NT2/D1 (cell line): ENCODE data around the gene MRAS.

Experiments
- DNase-seq: peaks from one replicate; pipeline ENCODE4 v3.0.0-alpha.2; 2011; ENCODE audit warnings: low read depth, low spot score
- H3K27me3 ChIP-seq: 2 replicates; pipeline ENCODE4 v1.6.0; 2011; ENCODE audit warnings: mild to moderate bottlenecking; ENCODE audit not compliant: insufficient read length, insufficient read depth
- H3K36me3 ChIP-seq: 2 replicates; pipeline ENCODE4 v1.6.1; 2011; ENCODE audit warnings: mild to moderate bottlenecking, low read length, mixed read lengths; ENCODE audit not compliant: insufficient read depth, insufficient read length
- H3K4me1 ChIP-seq: 2 replicates; pipeline ENCODE4 v1.5.1; 2011; ENCODE audit not compliant: insufficient read depth, insufficient read length
- H3K4me3 ChIP-seq: 2 replicates; pipeline ENCODE4 v1.5.1; 2011; ENCODE audit warnings: low read depth; ENCODE audit not compliant: insufficient read length
- H3K9ac ChIP-seq: 2 replicates; pipeline ENCODE4 v1.6.0; 2011; ENCODE audit warnings: low read depth; ENCODE audit not compliant: insufficient read length
- H3K9me3 ChIP-seq: 2 replicates; pipeline ENCODE4 v1.5.1; 2011; ENCODE audit warnings: mild to moderate bottlenecking, low read length; ENCODE audit not compliant: insufficient read depth
- SUZ12 ChIP-seq: IDR thresholded peaks from 2 replicates; pipeline ENCODE4 v1.6.1; 2011; ENCODE audit not compliant: insufficient read length, insufficient read depth; ENCODE audit errors: extremely low read depth
- YY1 ChIP-seq: IDR thresholded peaks from 2 replicates; pipeline ENCODE4 v1.6.1; 2011; ENCODE audit not compliant: insufficient read length, insufficient read depth
- ZNF274 ChIP-seq: IDR thresholded peaks from 2 replicates; pipeline ENCODE4 v1.6.1; 2011; ENCODE audit warnings: mild to moderate bottlenecking, low read depth, low read length

Gene MRAS

DNA sequence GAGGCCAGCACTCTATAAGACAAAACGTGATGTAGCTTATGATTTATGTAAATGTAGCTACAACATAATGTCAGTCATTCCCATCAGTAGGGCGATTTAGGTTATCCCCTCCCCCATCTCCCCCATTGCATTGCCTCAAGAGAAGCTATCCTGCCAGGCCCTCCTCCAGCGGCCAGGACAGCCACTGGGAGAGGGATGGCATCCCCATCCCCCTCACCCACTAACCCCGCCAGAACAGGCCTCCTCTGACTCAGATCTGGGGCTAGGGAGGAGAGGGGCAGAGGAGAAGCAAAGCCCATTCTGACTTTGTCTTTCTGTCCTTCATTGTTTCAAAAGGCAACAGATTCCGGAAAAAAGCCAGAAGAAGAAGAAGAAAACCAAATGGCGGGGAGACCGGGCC, 53.5 kb downstream of the MRAS start:
- no peak overlapping the region for H3K4me3 ChIP-seq
- TF ChIP-seq YY1 (no peak), SUZ12 (no peak), ZNF274 (no peak)
- H3K27me3 ChIP-seq: no peaks in the 10 kb centered on the region
- no peaks in the 10 kb centered on the region for H3K9me3 ChIP-seq
- peaks cover 69% of the 10 kb centered on the region for H3K36me3 ChIP-seq
- H3K4me1 ChIP-seq: peaks cover 8% of the 10 kb centered on the region
- no peak overlapping the region for H3K9ac ChIP-seq
- DNase-seq: no peak

DNA sequence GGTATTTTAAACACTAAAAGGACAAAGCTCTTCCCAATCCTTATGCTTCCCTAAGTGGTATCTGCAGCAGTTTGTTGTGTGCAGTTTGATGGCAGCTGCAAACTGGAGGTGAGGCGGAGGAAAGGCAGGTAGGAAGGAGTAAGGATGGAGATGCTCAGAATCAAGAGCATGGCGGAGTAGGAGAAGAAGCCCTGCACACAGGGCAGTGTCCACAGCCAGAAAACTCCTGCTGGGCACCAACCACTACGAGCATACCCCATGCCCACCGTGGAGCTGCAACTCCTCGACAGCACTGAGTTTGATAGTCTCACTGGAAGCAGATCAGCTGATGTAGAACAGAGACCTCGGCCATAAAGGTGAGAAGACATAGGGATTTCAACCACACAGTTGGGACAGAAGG, 55.7 kb downstream of the MRAS start:
- Histone ChIP-seq H3K4me3 (no peak overlapping the region), H3K9ac (no peak overlapping the region), H3K27me3 (no peaks in the 10 kb centered on the region), H3K36me3 (peaks cover 51% of the 10 kb centered on the region), H3K9me3 (no peaks in the 10 kb centered on the region), H3K4me1 (peaks cover 4% of the 10 kb centered on the region)
- TF ChIP-seq YY1: no peak
- no peak for DNase-seq

DNA sequence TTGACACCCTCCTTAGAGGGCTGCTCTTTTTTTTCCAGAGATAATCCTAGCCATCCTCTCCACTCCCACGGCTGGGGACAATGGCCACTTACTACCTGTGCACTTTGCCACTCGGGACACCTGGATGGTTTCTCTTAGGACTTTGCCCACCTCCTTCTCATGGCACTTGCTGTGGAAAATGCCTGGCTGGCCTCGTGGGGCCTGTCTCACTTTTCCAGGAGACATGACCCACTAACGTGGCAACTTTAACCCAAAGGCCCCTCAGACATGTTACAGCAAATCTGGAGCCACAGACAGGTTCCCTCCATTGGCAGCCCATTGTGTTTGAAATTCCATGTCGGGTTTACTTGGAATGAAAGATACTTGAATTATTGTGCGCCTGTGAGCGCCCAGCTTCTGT, 56.6 kb downstream of the MRAS start:
- Histone ChIP-seq H3K27me3 (no peaks in the 10 kb centered on the region), H3K4me3 (no peak overlapping the region), H3K9me3 (no peaks in the 10 kb centered on the region), H3K9ac (no peak overlapping the region), H3K36me3 (peaks cover 43% of the 10 kb centered on the region), H3K4me1 (peaks cover 4% of the 10 kb centered on the region)
- no peak for TF ChIP-seq SUZ12
- TF ChIP-seq ZNF274: no peak
- no peak for TF ChIP-seq YY1
- DNase-seq: no peak

DNA sequence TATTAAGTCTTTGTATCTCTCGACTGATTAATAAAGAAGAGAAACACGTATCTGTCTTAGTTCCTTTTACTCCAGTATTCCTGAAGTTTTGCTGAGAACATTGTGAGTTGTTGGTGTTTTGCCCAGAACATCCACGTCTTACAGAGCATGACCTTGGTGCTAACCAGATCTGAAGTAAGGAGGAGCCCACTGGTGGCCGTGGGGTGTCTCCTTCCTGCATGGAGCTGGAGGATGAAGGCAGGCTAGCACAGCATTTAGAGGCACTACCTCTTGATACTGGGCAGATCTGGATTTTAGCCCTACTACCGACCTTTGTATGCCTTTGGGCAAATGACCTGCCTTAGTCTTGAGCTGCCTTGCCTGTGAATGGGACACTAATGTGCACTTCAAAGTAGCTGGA, 57.1 kb downstream of the MRAS start:
- Histone ChIP-seq H3K36me3 (peaks cover 42% of the 10 kb centered on the region), H3K27me3 (no peaks in the 10 kb centered on the region), H3K4me3 (no peak overlapping the region), H3K9me3 (no peaks in the 10 kb centered on the region), H3K4me1 (peaks cover 4% of the 10 kb centered on the region), H3K9ac (no peak overlapping the region)
- TF ChIP-seq YY1 (no peak), SUZ12 (no peak), ZNF274 (no peak)
- DNase-seq: no peak

DNA sequence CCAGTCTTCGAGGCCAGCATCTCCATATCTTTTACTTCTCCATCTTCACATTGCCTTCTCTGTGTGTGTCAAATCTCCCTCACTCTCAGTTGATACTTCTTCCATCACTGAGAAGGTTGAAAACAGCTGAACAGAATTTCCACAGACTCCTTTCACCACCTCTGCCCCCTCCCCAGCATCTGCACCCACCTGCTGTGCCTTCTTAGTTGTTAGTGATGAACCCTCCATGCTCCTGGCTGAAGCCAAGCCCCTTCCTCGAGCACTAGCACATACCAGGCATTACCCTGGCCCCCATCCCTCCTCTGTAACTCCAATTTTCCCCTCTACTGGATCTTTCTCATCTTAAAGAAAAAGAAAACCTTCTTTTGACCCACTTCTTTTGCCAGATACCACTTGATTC, 58.2 kb downstream of the MRAS start:
- H3K4me1 ChIP-seq: peaks cover 4% of the 10 kb centered on the region
- no peak overlapping the region for H3K9ac ChIP-seq
- no peaks in the 10 kb centered on the region for H3K27me3 ChIP-seq
- no peak overlapping the region for H3K4me3 ChIP-seq
- H3K9me3 ChIP-seq: no peaks in the 10 kb centered on the region
- no peak for TF ChIP-seq ZNF274
- TF ChIP-seq YY1: no peak
- TF ChIP-seq SUZ12: no peak
- peaks cover 33% of the 10 kb centered on the region for H3K36me3 ChIP-seq
- DNase-seq: no peak

DNA sequence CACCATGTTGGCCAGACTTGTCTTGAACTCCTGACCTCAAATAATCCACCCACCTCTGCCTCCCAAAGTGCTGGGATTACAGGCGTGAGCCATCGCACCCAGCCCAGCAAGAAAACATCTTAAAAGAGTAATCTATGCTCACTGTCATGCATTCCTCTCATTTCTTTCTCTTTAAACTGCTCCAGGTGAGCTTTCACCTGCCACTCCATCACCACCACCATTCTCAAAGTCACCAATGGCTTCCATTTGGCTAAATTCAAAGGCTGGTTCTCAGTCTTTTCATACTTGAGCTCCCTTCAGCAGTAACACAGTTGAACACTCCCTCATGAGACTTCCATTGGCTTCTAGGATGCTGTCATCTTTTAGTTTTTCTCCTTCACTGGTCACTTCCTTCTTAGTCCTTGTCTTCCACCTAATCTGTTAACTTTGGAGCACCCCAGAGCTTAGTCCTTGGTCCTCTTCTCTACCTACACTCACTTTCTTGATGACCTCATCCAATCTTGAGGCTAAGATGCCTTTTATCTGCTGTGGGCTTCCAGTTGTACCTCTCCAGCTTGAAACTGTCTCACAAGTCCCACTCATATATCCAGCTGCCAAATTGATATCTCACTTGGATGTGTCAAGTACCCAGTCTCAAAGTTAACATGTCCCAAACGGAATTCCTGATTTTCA, 59.0 kb downstream of the MRAS start:
- Histone ChIP-seq H3K9ac (no peak overlapping the region), H3K36me3 (peaks cover 30% of the 10 kb centered on the region), H3K4me3 (no peak overlapping the region), H3K27me3 (no peaks in the 10 kb centered on the region), H3K4me1 (no peaks in the 10 kb centered on the region), H3K9me3 (no peaks in the 10 kb centered on the region)
- no peak for DNase-seq
- TF ChIP-seq YY1 (no peak), ZNF274 (no peak), SUZ12 (no peak)

DNA sequence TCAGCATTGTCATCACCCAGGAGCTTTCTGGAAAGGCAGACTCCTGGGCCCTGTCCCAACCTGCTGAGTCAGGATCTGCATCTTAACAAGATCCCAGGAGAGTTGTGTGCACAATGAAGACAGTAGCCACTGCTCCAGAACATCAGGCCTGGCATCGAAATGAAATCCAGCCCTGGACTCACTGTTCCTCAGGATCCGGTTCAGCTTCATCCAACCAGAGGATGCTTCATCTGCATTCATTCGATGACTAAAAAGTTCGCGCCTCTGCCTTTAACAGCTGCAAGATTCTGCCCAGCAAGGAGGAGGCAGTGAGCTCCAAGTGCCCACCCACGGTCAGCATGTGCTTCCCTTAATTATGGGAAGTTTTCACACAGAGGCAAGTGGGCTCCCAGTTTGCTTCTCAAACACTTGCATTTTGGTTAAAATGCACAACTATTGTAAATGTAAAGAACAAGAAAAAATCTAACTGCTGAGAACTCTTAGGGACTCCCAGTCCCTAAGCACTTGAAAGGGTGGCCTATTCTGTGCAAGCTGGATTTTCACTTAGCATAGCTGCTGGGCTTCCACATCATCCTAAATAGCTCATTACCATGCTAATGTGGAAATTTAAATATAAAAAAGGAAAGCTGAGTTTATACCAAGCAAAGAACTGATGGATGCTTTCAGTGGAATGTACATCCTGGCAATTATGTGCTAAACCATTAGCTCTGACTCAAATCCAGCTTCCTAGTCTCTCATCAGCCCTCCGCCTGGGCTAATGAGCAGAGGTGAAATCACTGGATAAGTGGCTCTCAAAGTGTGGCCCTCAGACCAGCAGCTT, 60.6 kb downstream of the MRAS start:
- TF ChIP-seq SUZ12 (no peak), ZNF274 (no peak), YY1 (no peak)
- no peaks in the 10 kb centered on the region for H3K4me1 ChIP-seq
- DNase-seq: peak; percentile 82

More for the DNA sequence above, 60.6 kb downstream of the MRAS start:
- H3K27me3 ChIP-seq: no peaks in the 10 kb centered on the region
- H3K9me3 ChIP-seq: no peaks in the 10 kb centered on the region
- no peak overlapping the region for H3K4me3 ChIP-seq
- H3K9ac ChIP-seq: no peak overlapping the region
- peaks cover 15% of the 10 kb centered on the region for H3K36me3 ChIP-seq
